Fibroblast of lung (primary cell): ENCODE results near the gene SYT9.

Experiments used
- EZH2 ChIP-seq: IDR thresholded peaks from 2 replicates; pipeline ENCODE4 v1.5.1; 2012; ENCODE audit warnings: low read length, control low read depth, mild to moderate bottlenecking; ENCODE audit errors: missing control alignments
- TF ChIP-seq, protein P1 (sequence below), 2 donors: IDR thresholded peaks in 1 of 2; conservative IDR thresholded peaks in 1 of 2; 1 replicate in 1 of 2; 2 replicates in 1 of 2; pipeline ENCODE4 v1.5.1; 2011 to 2012; ENCODE audit warnings: low read length in 2 of 2, control low read depth in 1 of 2, inconsistent platforms in 1 of 2, low read depth in 1 of 2, mild to moderate bottlenecking in 1 of 2

- no peak for TF ChIP-seq EZH2
- TF ChIP-seq, protein P1, sequence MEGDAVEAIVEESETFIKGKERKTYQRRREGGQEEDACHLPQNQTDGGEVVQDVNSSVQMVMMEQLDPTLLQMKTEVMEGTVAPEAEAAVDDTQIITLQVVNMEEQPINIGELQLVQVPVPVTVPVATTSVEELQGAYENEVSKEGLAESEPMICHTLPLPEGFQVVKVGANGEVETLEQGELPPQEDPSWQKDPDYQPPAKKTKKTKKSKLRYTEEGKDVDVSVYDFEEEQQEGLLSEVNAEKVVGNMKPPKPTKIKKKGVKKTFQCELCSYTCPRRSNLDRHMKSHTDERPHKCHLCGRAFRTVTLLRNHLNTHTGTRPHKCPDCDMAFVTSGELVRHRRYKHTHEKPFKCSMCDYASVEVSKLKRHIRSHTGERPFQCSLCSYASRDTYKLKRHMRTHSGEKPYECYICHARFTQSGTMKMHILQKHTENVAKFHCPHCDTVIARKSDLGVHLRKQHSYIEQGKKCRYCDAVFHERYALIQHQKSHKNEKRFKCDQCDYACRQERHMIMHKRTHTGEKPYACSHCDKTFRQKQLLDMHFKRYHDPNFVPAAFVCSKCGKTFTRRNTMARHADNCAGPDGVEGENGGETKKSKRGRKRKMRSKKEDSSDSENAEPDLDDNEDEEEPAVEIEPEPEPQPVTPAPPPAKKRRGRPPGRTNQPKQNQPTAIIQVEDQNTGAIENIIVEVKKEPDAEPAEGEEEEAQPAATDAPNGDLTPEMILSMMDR (conservative IDR thresholded peaks at IDR 0.05 in 1 of 2, IDR thresholded peaks at IDR 0.05 in 1 of 2; ENCODE audit: low read depth in 1 of 2, low read length in 2 of 2) = no peak
Observed at GRCh38 chr11:7462706-7463105, 211.0 kb downstream of the SYT9 start.
